H1 (cell line): ENCODE data around the gene CRYAB. TPM values are rescaled to one million over a fixed set of nuclear protein-coding genes. Genes with fewer than 3 reads are reported as not detected.

Source experiments
- CTCF ChIA-PET: fragments of 300-600 bp; sonication (Branson Sonifier 250); formaldehyde crosslinking; loops from one replicate; lab custom pipeline; 2021; ENCODE audit not compliant: partially characterized antibody; lab: Charles Lee
- POLR2A ChIA-PET: fragments of 300-600 bp; sonication (Branson Sonifier 250); formaldehyde crosslinking; loops from one replicate; lab custom pipeline; 2021; ENCODE audit warnings: inconsistent platforms; ENCODE audit not compliant: partially characterized antibody; lab: Charles Lee
- DNase-seq, 2 experiments: peaks; one replicate each; pipeline versions ENCODE4 v3.0.0 to v3.0.0-alpha.2; 2010 to 2022; ENCODE audit warnings: low spot score in 2 of 2, low read depth in 1 of 2, mixed read lengths in 1 of 2
- FAIRE-seq: peaks from 2 replicates; lab custom pipeline; 2011; peaks lifted over from hg19 to GRCh38; lab: Jason Lieb, UNC
- H2AFZ ChIP-seq: 2 replicates; pipeline ENCODE4 v1.8.1; 2012; ENCODE audit warnings: low read length, inconsistent platforms
- H2AK5ac ChIP-seq: 2 replicates; pipeline ENCODE4 v1.6.1; 2013; ENCODE audit warnings: low read depth, low read length
- H2BK120ac ChIP-seq: replicated peaks from 2 replicates; pipeline ENCODE3; 2013; ENCODE audit warnings: low read depth, low read length, inconsistent platforms
- H2BK12ac ChIP-seq: 2 replicates; pipeline ENCODE4 v1.6.1; 2013; ENCODE audit warnings: low read depth, low read length
- H2BK15ac ChIP-seq: 2 replicates; pipeline ENCODE4 v1.6.1; 2013; ENCODE audit warnings: low read length
- H2BK20ac ChIP-seq: 2 replicates; pipeline ENCODE4 v1.6.1; 2013; ENCODE audit warnings: low read length
- H2BK5ac ChIP-seq: 2 replicates; pipeline ENCODE4 v1.6.1; 2013; ENCODE audit warnings: low read depth, low read length
- H3K14ac ChIP-seq: 2 replicates; pipeline ENCODE4 v1.6.1; 2013; ENCODE audit warnings: inconsistent platforms; ENCODE audit not compliant: insufficient read length
- H3K18ac ChIP-seq: 2 replicates; pipeline ENCODE4 v1.6.1; 2013; ENCODE audit warnings: low read length; ENCODE audit errors: extremely low read depth
- H3K23ac ChIP-seq: 2 replicates; pipeline ENCODE4 v1.6.1; 2013; ENCODE audit warnings: inconsistent platforms; ENCODE audit not compliant: insufficient read length
- H3K23me2 ChIP-seq: 2 replicates; pipeline ENCODE4 v1.6.1; 2013; ENCODE audit warnings: low read depth, low read length
- H3K27ac ChIP-seq: 2 replicates; pipeline ENCODE4 v1.6.1; 2011; ENCODE audit warnings: low read depth, low read length, inconsistent platforms
- H3K27me3 ChIP-seq, 4 experiments: replicated peaks in 1 of 4; 1 replicate in 1 of 4; 2 replicates in 3 of 4; pipeline versions ENCODE4 v1.6.1 to v1.8.1; 2011 to 2013; ENCODE audit warnings: low read length in 3 of 4, mild to moderate bottlenecking in 3 of 4, inconsistent platforms in 2 of 4, mixed read lengths in 2 of 4, moderate library complexity in 1 of 4; ENCODE audit not compliant: control insufficient read depth in 3 of 4, insufficient read depth in 3 of 4; ENCODE audit errors: extremely low read depth in 1 of 4
- H3K36me3 ChIP-seq, 4 experiments: 2 replicates each; pipeline versions ENCODE4 v1.6.1 to v1.8.1; 2011 to 2013; ENCODE audit warnings: mild to moderate bottlenecking in 4 of 4, low read length in 3 of 4, moderate library complexity in 2 of 4, control low read depth in 1 of 4, inconsistent platforms in 1 of 4; ENCODE audit not compliant: insufficient read depth in 4 of 4, control insufficient read depth in 2 of 4
- H3K4ac ChIP-seq: replicated peaks from 2 replicates; pipeline ENCODE3; 2013; ENCODE audit warnings: low read length, low read depth, mixed read lengths, inconsistent platforms; ENCODE audit not compliant: insufficient read length
- H3K4me1 ChIP-seq, 4 experiments: replicated peaks in 1 of 4; 1 replicate in 1 of 4; 2 replicates in 3 of 4; pipeline versions ENCODE4 v1.6.1 to v1.8.1; 2011 to 2013; ENCODE audit warnings: low read length in 3 of 4, inconsistent platforms in 2 of 4, mixed read lengths in 1 of 4; ENCODE audit not compliant: insufficient read depth in 4 of 4, control insufficient read depth in 3 of 4
- H3K4me2 ChIP-seq, 2 experiments: 2 replicates each; pipeline versions ENCODE4 v1.6.1 to v1.8.1; 2011 to 2013; ENCODE audit warnings: low read depth in 2 of 2, low read length in 2 of 2, control low read depth in 1 of 2, inconsistent platforms in 1 of 2, mild to moderate bottlenecking in 1 of 2; ENCODE audit not compliant: insufficient read depth in 1 of 2
- H3K4me3 ChIP-seq, 4 experiments: fragments of 200-600, 300-600 bp in 1 of 4; sonication (generic), shearing (Covaris generic), sonication (Bioruptor Twin) in 1 of 4; 2 replicates each; pipeline versions ENCODE4 v1.5.1 to v1.8.1; 2011 to 2016; ENCODE audit warnings: low read length in 4 of 4, low read depth in 3 of 4, control low read depth in 2 of 4, inconsistent platforms in 2 of 4, mild to moderate bottlenecking in 2 of 4, mixed read lengths in 1 of 4, moderate library complexity in 1 of 4; ENCODE audit not compliant: insufficient read depth in 2 of 4; ENCODE audit errors: extremely low read depth in 1 of 4
- H3K56ac ChIP-seq: replicated peaks from 2 replicates; pipeline ENCODE3; 2013; ENCODE audit warnings: low read depth, mild to moderate bottlenecking, mixed read lengths, low read length, inconsistent platforms; ENCODE audit not compliant: insufficient read length
- H3K79me1 ChIP-seq: 2 replicates; pipeline ENCODE4 v1.6.1; 2013; ENCODE audit warnings: low read depth, low read length, control low read depth
- H3K79me2 ChIP-seq, 2 experiments: 2 replicates each; pipeline versions ENCODE4 v1.6.1 to v1.8.1; 2012 to 2013; ENCODE audit warnings: low read length in 2 of 2, mild to moderate bottlenecking in 2 of 2, inconsistent platforms in 1 of 2; ENCODE audit not compliant: insufficient read depth in 2 of 2, control insufficient read depth in 1 of 2
- H3K9ac ChIP-seq, 4 experiments: replicated peaks in 1 of 4; 1 replicate in 1 of 4; 2 replicates in 3 of 4; pipeline versions ENCODE4 v1.6.1 to v1.8.1; 2011 to 2013; ENCODE audit warnings: low read depth in 3 of 4, low read length in 3 of 4, control low read depth in 2 of 4, mild to moderate bottlenecking in 2 of 4, moderate library complexity in 2 of 4, inconsistent platforms in 1 of 4; ENCODE audit errors: extremely low read depth in 1 of 4
- H3K9me3 ChIP-seq, 2 experiments: 2 replicates each; pipeline versions ENCODE4 v1.6.1 to v1.8.1; 2012 to 2013; ENCODE audit warnings: mild to moderate bottlenecking in 2 of 2, moderate library complexity in 2 of 2, control low read depth in 1 of 2, inconsistent platforms in 1 of 2, low read depth in 1 of 2, low read length in 1 of 2, mixed read lengths in 1 of 2; ENCODE audit not compliant: insufficient read depth in 2 of 2
- H4K20me1 ChIP-seq, 2 experiments: replicated peaks in 1 of 2; 2 replicates each; pipeline versions ENCODE3 to v1.8.1; 2011 to 2013; ENCODE audit warnings: inconsistent platforms in 2 of 2, low read length in 2 of 2, mild to moderate bottlenecking in 1 of 2; ENCODE audit not compliant: insufficient read depth in 2 of 2, control insufficient read depth in 1 of 2
- H4K5ac ChIP-seq: 2 replicates; pipeline ENCODE4 v1.6.1; 2013; ENCODE audit warnings: low read length, low read depth, mixed read lengths, inconsistent platforms; ENCODE audit not compliant: insufficient read length
- H4K8ac ChIP-seq: 2 replicates; pipeline ENCODE4 v1.8.0; 2013; ENCODE audit warnings: mild to moderate bottlenecking, moderate library complexity, low read length, inconsistent platforms; ENCODE audit not compliant: insufficient read depth; ENCODE audit errors: extremely low read depth
- H4K91ac ChIP-seq: replicated peaks from 2 replicates; pipeline ENCODE3; 2013; ENCODE audit warnings: low read length, mixed read lengths, inconsistent platforms; ENCODE audit not compliant: insufficient read length
- CEBPB ChIP-seq: IDR thresholded peaks from 2 replicates; pipeline ENCODE4 v1.6.1; 2012; ENCODE audit warnings: low read depth, low read length
- FOSL1 ChIP-seq: IDR thresholded peaks from 2 replicates; pipeline ENCODE4 v1.6.1; 2011; ENCODE audit warnings: mild to moderate bottlenecking, low read depth, low read length, moderate library complexity; ENCODE audit not compliant: insufficient read depth
- KDM4A ChIP-seq: IDR thresholded peaks from one replicate; pipeline ENCODE4 v1.7.1; 2012; ENCODE audit warnings: low read depth, mild to moderate bottlenecking, moderate library complexity, low read length, inconsistent platforms; ENCODE audit not compliant: severe bottlenecking
- POLR2A ChIP-seq, 2 experiments: IDR thresholded peaks; 1 replicate in 1 of 2; 2 replicates in 1 of 2; pipeline ENCODE4 v1.6.1; 2011; ENCODE audit warnings: low read depth in 2 of 2, low read length in 2 of 2, mild to moderate bottlenecking in 2 of 2; ENCODE audit errors: control extremely low read depth in 1 of 2
- RNF2 ChIP-seq: fragments of 200-900, 300-1000 bp; sonication (generic); IDR thresholded peaks from 2 replicates; pipeline ENCODE4 v1.7.1; 2016; ENCODE audit warnings: borderline replicate concordance, low read depth, mild to moderate bottlenecking, antibody characterized with exemption, low read length; ENCODE audit not compliant: poor library complexity, severe bottlenecking; ENCODE audit errors: missing control alignments
- SIN3A ChIP-seq, 2 experiments: IDR thresholded peaks in 1 of 2; conservative IDR thresholded peaks in 1 of 2; 2 replicates each; pipeline ENCODE4 v1.6.1; 2011 to 2012; ENCODE audit warnings: low read length in 2 of 2, improper control_type of control experiment in 1 of 2, low read depth in 1 of 2, mild to moderate bottlenecking in 1 of 2
- whole genome bisulfite sequencing, 2 experiments: shearing (Covaris generic) in 1 of 2; methylation state at CpG; one replicate each; pipeline versions ENCODE4 v1.1.6 to v1.1.7; 2013 to 2015; ENCODE audit warnings: low lambda C conversion rate in 2 of 2, mixed read lengths in 2 of 2, inconsistent platforms in 1 of 2, low coverage in 1 of 2, missing lambda C conversion rate in 1 of 2; ENCODE audit not compliant: insufficient replicate concordance in 2 of 2, insufficient coverage in 1 of 2, insufficient read length in 1 of 2; ENCODE audit errors: extremely low coverage in 1 of 2, missing lambda C conversion rate in 1 of 2; 5-methylcytosine and 5-hydroxymethylcytosine counted together
- polyA plus RNA-seq, 7 experiments: library from polyadenylated mRNA; depleted of rRNA in 3 of 7; stranded (reverse) in 5 of 7; unstranded in 2 of 7; fragments of >200 nt in 5 of 7; fragments of 200-250 nt in 2 of 7; gene quantifications; 1 replicate in 5 of 7; 2 replicates in 1 of 7; 4 replicates in 1 of 7; pipeline versions ENCODE4 v1.2.1 to v1.2.3, GENCODE V29; 2011 to 2013; ENCODE audit warnings: missing spikeins in 2 of 7, mixed read lengths in 2 of 7
- total RNA-seq: library from RNA; stranded (reverse); fragmentation: NEBNext Ultra II Directional; extraction: Animal tissue kit (Norgen Biotek cat#: 25700); gene quantifications from 2 replicates; pipeline ENCODE4 v1.2.1, GENCODE V29; 2021
- TF ChIP-seq, protein P1 (sequence below): IDR thresholded peaks from 2 replicates; pipeline ENCODE4 v1.6.1; 2011; ENCODE audit warnings: low read length, improper control_type of control experiment

Gene CRYAB
- total and polyA plus RNA-seq, 2 of the 8 experiments (the other 6 are each of a cell fraction or from before 2014, with no cell fraction given), result 1.9 to 2.0 TPM

DNA sequence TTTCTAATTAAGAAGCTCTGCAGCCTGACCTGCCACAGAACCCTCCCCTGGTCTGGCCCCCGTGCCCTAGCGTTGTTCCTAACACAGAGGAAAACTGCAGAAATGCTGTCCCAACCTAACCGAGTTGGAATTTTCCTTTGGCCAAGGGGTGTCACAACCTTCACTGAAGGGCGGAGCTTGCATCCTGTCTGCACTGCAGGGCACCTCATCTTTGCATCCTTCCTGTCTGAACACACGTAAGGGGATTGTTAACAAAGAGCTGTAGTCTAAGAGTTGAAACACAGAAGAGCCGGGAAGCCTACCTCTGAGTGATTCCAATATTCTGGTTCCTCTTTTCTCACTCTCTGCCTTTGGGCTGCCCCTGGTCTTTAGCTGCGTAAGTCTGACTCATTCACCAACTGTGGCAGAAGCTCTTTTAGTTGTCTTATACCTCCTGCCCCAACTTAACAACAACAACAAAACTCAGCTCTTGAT lies 27.2 kb upstream of the CRYAB start:
- Histone ChIP-seq H3K9me3 (no peaks in the 10 kb centered on the region), H3K14ac (no peak overlapping the region), H4K8ac (no peak overlapping the region), H2BK5ac (no peak overlapping the region), H3K4ac (no peak overlapping the region), H2BK120ac (no peak overlapping the region), H3K36me3 (no peaks in the 10 kb centered on the region), H2BK15ac (no peak overlapping the region), H2BK20ac (no peak overlapping the region), H2AK5ac (no peak overlapping the region), H3K4me1 (peaks cover 12 to 22% (median 12%) of the 10 kb centered on the region in 4 experiments), H3K79me1 (no peaks in the 10 kb centered on the region), H3K56ac (no peak overlapping the region), H2BK12ac (no peak overlapping the region; the same call in 1 of the 2 replicates), H4K91ac (peak overlapping the region; percentile 20), H4K20me1 (no peaks in the 10 kb centered on the region), H3K79me2 (peaks cover 0 to 5% of the 10 kb centered on the region in 2 experiments; a peak in 2 of 4 replicates), H2AFZ (peak overlapping the region; percentile 24; the same call in 1 of the 2 replicates), H4K5ac (no peak overlapping the region), H3K4me3 (peak overlapping the region in 2 of 4 experiments; percentile 2 to 70; a peak in 2 of 8 replicates), H3K23ac (no peak overlapping the region), H3K9ac (peak overlapping the region in 2 of 4 experiments; percentile 14 to 36; a peak in 3 of 7 replicates), H3K4me2 (peak overlapping the region; percentile 52 to 95), H3K18ac (0 out of 2 replicates have a peak overlapping the region, but pooled peaks have one; percentile 7), H3K27me3 (no peaks in the 10 kb centered on the region), H3K23me2 (peaks cover 10% of the 10 kb centered on the region), H3K27ac (no peak overlapping the region)
- CTCF ChIA-PET, result interaction anchor here (0.7 to 25.5 kb wide), 13 partner anchors 9 to 114 kb away, joined by 3 to 565 read pairs (median 4); partner anchors contain the start of genes CRYAB and DLAT
- 41% methylated on average over 7 of the region's 7 CpGs; no CpG with 5 or more reads in 1 of the 2 experiments for WGBS, 2 experiments
- POLR2A ChIA-PET, result interaction anchor here (0.9 to 1.5 kb wide), 10 partner anchors 11 to 64 kb away, joined by 3 to 8 read pairs (median 4); partner anchors contain the start of gene C11orf52
- FAIRE-seq (peak; percentile 32), DNase-seq (no peak)
- TF ChIP-seq FOSL1 (no peak), SIN3A (conservative IDR thresholded peaks at IDR 0.05 in 1 of 2, IDR thresholded peaks at IDR 0.05 in 1 of 2; ENCODE audit: low read depth in 1 of 2, low read length in 2 of 2) (no peak), CEBPB (peak; percentile 44), KDM4A (no peak), RNF2 (no peak), POLR2A (IDR thresholded peaks at IDR 0.05; ENCODE audit: control extremely low read depth in 1 of 2, low read depth in 2 of 2, low read length in 2 of 2) (peak in 1 of 2 experiments; percentile 24; a peak in 1 of 3 replicates)
- TF ChIP-seq, protein P1, sequence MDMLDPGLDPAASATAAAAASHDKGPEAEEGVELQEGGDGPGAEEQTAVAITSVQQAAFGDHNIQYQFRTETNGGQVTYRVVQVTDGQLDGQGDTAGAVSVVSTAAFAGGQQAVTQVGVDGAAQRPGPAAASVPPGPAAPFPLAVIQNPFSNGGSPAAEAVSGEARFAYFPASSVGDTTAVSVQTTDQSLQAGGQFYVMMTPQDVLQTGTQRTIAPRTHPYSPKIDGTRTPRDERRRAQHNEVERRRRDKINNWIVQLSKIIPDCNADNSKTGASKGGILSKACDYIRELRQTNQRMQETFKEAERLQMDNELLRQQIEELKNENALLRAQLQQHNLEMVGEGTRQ, result no peak
- TF ChIP-seq, all 59 proteins: peak for 2
